Measurements from ENCODE around the gene COMMD2. TPM values are rescaled to one million over a fixed set of nuclear protein-coding genes. Genes with fewer than 3 reads are reported as not detected.

The COMMD2 gene
- total RNA-seq, 1 experiment from 2014 or later: 64.9 TPM

DNA sequence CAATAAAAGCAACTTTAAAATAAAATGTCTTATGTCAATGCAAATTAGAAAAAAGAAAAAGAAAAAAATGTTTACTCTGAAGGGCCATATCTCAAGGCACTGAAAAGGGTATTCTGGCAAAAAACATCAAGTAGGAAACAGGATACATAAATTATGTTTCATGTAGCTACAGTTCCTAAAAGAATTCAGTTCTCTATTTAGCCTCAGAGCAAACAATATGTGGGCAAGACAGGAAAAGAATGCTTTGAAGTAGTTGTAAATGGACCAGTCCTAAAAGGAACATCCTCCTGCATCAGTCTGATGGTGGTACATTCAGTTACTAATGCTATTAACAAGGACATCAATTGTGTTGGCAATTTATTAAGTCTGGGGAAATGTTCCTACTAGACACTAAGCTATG, 8.1 kb downstream of the COMMD2 start:
- H3K27ac Mint-ChIP-seq: no peak overlapping the region
- Histone ChIP-seq H3K23ac (ENCODE audit: insufficient read length, low read depth, low read length) (no peak overlapping the region), H2BK12ac (ENCODE audit: insufficient read length, low read depth, low read length) (no peak overlapping the region), H3K4me1 (ENCODE audit: insufficient read depth, low read length) (no peaks in the 10 kb centered on the region), H2BK120ac (ENCODE audit: low read depth, low read length, poor library complexity, severe bottlenecking) (no peak overlapping the region), H3K27me3 (ENCODE audit: insufficient read depth, low read length) (no peaks in the 10 kb centered on the region), H2BK5ac (ENCODE audit: insufficient read length, low read length) (no peak overlapping the region), H3K79me2 (ENCODE audit: insufficient read depth, low read length) (no peaks in the 10 kb centered on the region), H3K18ac (ENCODE audit: insufficient read length, low read depth, low read length) (no peak overlapping the region), H2AFZ (ENCODE audit: low read length) (no peak overlapping the region), H3K27ac (ENCODE audit: insufficient read length, low read depth, low read length) (no peak overlapping the region), H3K4ac (ENCODE audit: low read depth, low read length) (no peak overlapping the region), H3K14ac (ENCODE audit: insufficient read depth, low read length) (no peak overlapping the region), H3K4me2 (ENCODE audit: insufficient read depth, insufficient read length, low read length) (no peak overlapping the region), H4K91ac (ENCODE audit: insufficient read length, low read depth, low read length) (no peak overlapping the region), H3K79me1 (ENCODE audit: insufficient read depth, low read depth, low read length, poor library complexity, severe bottlenecking) (no peaks in the 10 kb centered on the region), H3K9ac (ENCODE audit: extremely low read depth, insufficient read length, low read length) (no peak overlapping the region), H2BK15ac (ENCODE audit: low read depth, low read length) (no peak overlapping the region), H3K23me2 (ENCODE audit: insufficient read length, low read depth, low read length, poor library complexity, severe bottlenecking) (no peaks in the 10 kb centered on the region), H3K56ac (ENCODE audit: insufficient read length, low read depth, low read length) (no peak overlapping the region), H3K9me3 (ENCODE audit: control insufficient read depth, low read depth, low read length) (no peaks in the 10 kb centered on the region), H4K5ac (ENCODE audit: insufficient read length, low read depth, low read length) (no peak overlapping the region), H2BK20ac (ENCODE audit: low read depth, low read length, poor library complexity, severe bottlenecking) (no peak overlapping the region), H4K8ac (replicated peaks; ENCODE audit: insufficient read length, low read depth, low read length) (no peak overlapping the region), H4K20me1 (ENCODE audit: control insufficient read depth, insufficient read depth, insufficient read length) (no peaks in the 10 kb centered on the region), H2AK5ac (ENCODE audit: insufficient read length, low read length) (no peak overlapping the region), H3T11ph (ENCODE audit: low read length) (no peak overlapping the region)
- no peaks in the 10 kb centered on the region for H3K9me3 Mint-ChIP-seq
- no peaks in the 10 kb centered on the region for H3K27me3 Mint-ChIP-seq (ENCODE audit: low read depth)
- DNase-seq: no peak
- H3K36me3 Mint-ChIP-seq (ENCODE audit: insufficient read depth in 1 of 3, low read depth in 3 of 3): peaks cover 6 to 56% (median 41%) of the 10 kb centered on the region in 3 experiments; a peak in 6 of 7 replicates
- no peak overlapping the region for H3K4me3 Mint-ChIP-seq
- H3K4me1 Mint-ChIP-seq: peaks cover 2% of the 10 kb centered on the region in 2 experiments; a peak in 1 of 4 replicates
- TF ChIP-seq, protein P1, sequence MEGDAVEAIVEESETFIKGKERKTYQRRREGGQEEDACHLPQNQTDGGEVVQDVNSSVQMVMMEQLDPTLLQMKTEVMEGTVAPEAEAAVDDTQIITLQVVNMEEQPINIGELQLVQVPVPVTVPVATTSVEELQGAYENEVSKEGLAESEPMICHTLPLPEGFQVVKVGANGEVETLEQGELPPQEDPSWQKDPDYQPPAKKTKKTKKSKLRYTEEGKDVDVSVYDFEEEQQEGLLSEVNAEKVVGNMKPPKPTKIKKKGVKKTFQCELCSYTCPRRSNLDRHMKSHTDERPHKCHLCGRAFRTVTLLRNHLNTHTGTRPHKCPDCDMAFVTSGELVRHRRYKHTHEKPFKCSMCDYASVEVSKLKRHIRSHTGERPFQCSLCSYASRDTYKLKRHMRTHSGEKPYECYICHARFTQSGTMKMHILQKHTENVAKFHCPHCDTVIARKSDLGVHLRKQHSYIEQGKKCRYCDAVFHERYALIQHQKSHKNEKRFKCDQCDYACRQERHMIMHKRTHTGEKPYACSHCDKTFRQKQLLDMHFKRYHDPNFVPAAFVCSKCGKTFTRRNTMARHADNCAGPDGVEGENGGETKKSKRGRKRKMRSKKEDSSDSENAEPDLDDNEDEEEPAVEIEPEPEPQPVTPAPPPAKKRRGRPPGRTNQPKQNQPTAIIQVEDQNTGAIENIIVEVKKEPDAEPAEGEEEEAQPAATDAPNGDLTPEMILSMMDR (conservative IDR thresholded peaks at IDR 0.05): no peak
